Measurements from ENCODE around the gene PRRC2B. TPM values are rescaled to one million over a fixed set of nuclear protein-coding genes. Genes with fewer than 3 reads are reported as not detected.
A peak's percentile ranks its signal among the peaks of the same experiment; 100 is the strongest.

The PRRC2B gene
- total and polyA plus RNA-seq, 7 donors = 10.8 to 98.6 (median 65.3) TPM

GRCh38 chr9:131517761-131518190 is 123.9 kb downstream of the PRRC2B start:
- 90 to 91% methylated on average over 11 of the region's 11 CpGs for WGBS, 2 donors
- no peaks in the 10 kb centered on the region for H3K9me3 ChIP-seq
- peak; percentile 84 for DNase-seq
- intact Hi-C loops (cut with DNase I) = no loop called here
- peaks cover 0 to 28% (median 22%) of the 10 kb centered on the region in 4 donors for H3K4me1 ChIP-seq
- H3K4me3 ChIP-seq = no peak overlapping the region
- no peaks in the 10 kb centered on the region for H3K27me3 ChIP-seq
- H3K36me3 ChIP-seq = peaks cover 57 to 90% (median 72%) of the 10 kb centered on the region in 4 donors
- TF ChIP-seq POLR2AphosphoS5 (IDR thresholded peaks at IDR 0.05) (peak; percentile 73 to 94 (median 92)), EP300 (IDR thresholded peaks at IDR 0.05) (peak in 2 of 4 donors; percentile 60 to 64), POLR2A (IDR thresholded peaks at IDR 0.05) (no peak), CTCF (IDR thresholded peaks at IDR 0.05) (no peak)
- peak overlapping the region in 3 of 4 donors; percentile 61 to 78 (median 75) for H3K27ac ChIP-seq

- H3K27ac ChIP-seq = peak overlapping the region in 3 of 4 donors; percentile 61 to 78 (median 75)
- H3K27me3 ChIP-seq = no peaks in the 10 kb centered on the region
- H3K4me1 ChIP-seq = peaks cover 0 to 28% (median 22%) of the 10 kb centered on the region in 4 donors
- intact Hi-C loops (cut with DNase I) = no loop called here
- TF ChIP-seq CTCF (IDR thresholded peaks at IDR 0.05) (no peak), EP300 (IDR thresholded peaks at IDR 0.05) (no peak), POLR2AphosphoS5 (IDR thresholded peaks at IDR 0.05) (no peak)
- H3K36me3 ChIP-seq = peaks cover 60 to 90% (median 65%) of the 10 kb centered on the region in 4 donors
- no peaks in the 10 kb centered on the region for H3K9me3 ChIP-seq
- DNase-seq = peak; percentile 60
- H3K4me3 ChIP-seq = no peak overlapping the region
- WGBS, 2 donors = 97% methylated on average over 20 of the region's 20 CpGs
Observed at GRCh38 chr9:131518553-131518952, 124.7 kb downstream of the PRRC2B start.

DNA sequence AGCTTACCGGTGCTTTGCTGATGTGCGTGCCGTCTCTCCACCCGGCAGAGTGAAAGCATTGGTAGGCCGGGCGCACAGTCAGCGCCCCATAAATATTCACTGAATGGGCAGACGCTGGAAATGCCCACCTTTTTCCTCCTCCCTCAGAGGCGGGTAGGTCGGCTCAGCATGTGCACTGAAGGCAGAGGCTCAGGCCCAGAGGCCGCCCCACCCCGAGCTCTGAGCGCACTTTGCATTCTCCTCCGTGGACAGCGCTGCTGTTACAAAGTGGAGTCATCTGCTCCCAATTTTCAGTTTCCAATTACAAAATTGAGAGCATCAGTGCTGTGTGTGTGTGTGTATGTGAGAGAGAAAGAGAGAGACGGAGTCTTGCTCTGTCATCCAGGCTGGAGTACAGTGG is 126.6 kb downstream of the PRRC2B start:
- 84 to 86% methylated on average over 16 of the region's 16 CpGs for WGBS, 2 donors
- H3K4me1 ChIP-seq = peaks cover 0 to 28% (median 22%) of the 10 kb centered on the region in 4 donors
- DNase-seq = peak; percentile 54
- H3K9me3 ChIP-seq = no peaks in the 10 kb centered on the region
- no peak for TF ChIP-seq POLR2A (IDR thresholded peaks at IDR 0.05)
- TF ChIP-seq EP300 (IDR thresholded peaks at IDR 0.05) = no peak
- TF ChIP-seq CTCF (IDR thresholded peaks at IDR 0.05) = no peak
- no peak for TF ChIP-seq POLR2AphosphoS5 (IDR thresholded peaks at IDR 0.05)
- peaks cover 57 to 90% (median 61%) of the 10 kb centered on the region in 4 donors for H3K36me3 ChIP-seq
- no peak overlapping the region for H3K27ac ChIP-seq
- H3K4me3 ChIP-seq = no peak overlapping the region
- no peaks in the 10 kb centered on the region for H3K27me3 ChIP-seq
- intact Hi-C loops (cut with DNase I) = no loop called here

GRCh38 chr9:131521203-131521602 is 127.3 kb downstream of the PRRC2B start:
- Histone ChIP-seq H3K9me3 (no peaks in the 10 kb centered on the region), H3K27ac (no peak overlapping the region), H3K4me3 (no peak overlapping the region), H3K36me3 (peaks cover 57 to 90% (median 59%) of the 10 kb centered on the region in 4 donors), H3K4me1 (peaks cover 0 to 28% (median 22%) of the 10 kb centered on the region in 4 donors), H3K27me3 (no peaks in the 10 kb centered on the region)
- WGBS, 2 donors = 95 to 98% methylated on average over 10 of the region's 10 CpGs
- DNase-seq = no peak
- intact Hi-C loops (cut with DNase I) = no loop called here
- no peak for TF ChIP-seq POLR2AphosphoS5 (IDR thresholded peaks at IDR 0.05)
- no peak for TF ChIP-seq POLR2A (IDR thresholded peaks at IDR 0.05)
- TF ChIP-seq CTCF (IDR thresholded peaks at IDR 0.05) = no peak
- no peak for TF ChIP-seq EP300 (IDR thresholded peaks at IDR 0.05)

DNA sequence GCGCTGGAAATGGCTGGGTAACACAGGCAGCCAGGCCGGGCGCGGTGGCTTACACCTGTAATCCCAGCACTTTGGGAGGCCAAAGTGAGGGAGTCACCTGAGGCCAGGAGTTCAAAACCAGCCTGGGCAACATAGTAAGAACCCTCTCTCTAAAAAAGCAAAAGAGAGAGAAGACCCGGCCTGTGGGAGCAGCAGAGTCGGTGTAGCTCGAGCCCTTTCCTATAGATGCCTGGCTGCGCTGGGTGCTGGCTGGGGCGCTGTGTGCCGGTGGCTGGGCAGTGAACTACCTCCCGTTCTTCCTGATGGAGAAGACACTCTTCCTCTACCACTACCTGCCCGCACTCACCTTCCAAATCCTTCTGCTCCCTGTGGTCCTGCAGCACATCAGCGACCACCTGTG is 127.9 kb downstream of the PRRC2B start:
- intact Hi-C loops (cut with DNase I) = no loop called here
- peaks cover 0 to 24% (median 22%) of the 10 kb centered on the region in 4 donors for H3K4me1 ChIP-seq
- H3K27me3 ChIP-seq = no peaks in the 10 kb centered on the region
- no peaks in the 10 kb centered on the region for H3K9me3 ChIP-seq
- H3K4me3 ChIP-seq = no peak overlapping the region
- H3K27ac ChIP-seq = no peak overlapping the region
- peak; percentile 45 for DNase-seq
- H3K36me3 ChIP-seq = peaks cover 51 to 90% (median 61%) of the 10 kb centered on the region in 4 donors
- TF ChIP-seq POLR2AphosphoS5 (IDR thresholded peaks at IDR 0.05) = no peak
- no peak for TF ChIP-seq POLR2A (IDR thresholded peaks at IDR 0.05)
- TF ChIP-seq CTCF (IDR thresholded peaks at IDR 0.05) = no peak
- no peak for TF ChIP-seq EP300 (IDR thresholded peaks at IDR 0.05)
- 96% methylated on average over 13 of the region's 13 CpGs for WGBS, 2 donors
